ENCODE data around the gene ADRB2.

DNA sequence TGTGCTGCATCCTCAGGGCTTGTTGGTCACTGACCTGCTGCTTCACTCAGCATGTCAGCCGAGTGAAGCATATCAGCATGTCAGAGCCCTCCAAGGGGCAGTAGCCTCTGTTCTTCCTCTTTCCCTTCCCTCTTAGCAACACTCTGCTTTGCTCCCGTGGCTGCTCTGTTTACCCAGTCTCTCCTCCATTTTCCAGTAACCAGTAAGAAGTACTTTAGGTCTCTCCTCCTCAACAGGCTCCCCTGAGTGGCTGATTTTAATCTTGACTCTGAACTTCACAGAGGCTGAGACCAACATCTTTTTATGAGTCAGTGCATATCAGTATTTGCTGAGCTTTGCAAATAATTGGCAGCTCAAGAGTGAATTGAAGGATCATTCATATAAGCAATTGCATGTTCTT, 18.6 kb upstream of the ADRB2 start:
- TF ChIP-seq, protein P1, sequence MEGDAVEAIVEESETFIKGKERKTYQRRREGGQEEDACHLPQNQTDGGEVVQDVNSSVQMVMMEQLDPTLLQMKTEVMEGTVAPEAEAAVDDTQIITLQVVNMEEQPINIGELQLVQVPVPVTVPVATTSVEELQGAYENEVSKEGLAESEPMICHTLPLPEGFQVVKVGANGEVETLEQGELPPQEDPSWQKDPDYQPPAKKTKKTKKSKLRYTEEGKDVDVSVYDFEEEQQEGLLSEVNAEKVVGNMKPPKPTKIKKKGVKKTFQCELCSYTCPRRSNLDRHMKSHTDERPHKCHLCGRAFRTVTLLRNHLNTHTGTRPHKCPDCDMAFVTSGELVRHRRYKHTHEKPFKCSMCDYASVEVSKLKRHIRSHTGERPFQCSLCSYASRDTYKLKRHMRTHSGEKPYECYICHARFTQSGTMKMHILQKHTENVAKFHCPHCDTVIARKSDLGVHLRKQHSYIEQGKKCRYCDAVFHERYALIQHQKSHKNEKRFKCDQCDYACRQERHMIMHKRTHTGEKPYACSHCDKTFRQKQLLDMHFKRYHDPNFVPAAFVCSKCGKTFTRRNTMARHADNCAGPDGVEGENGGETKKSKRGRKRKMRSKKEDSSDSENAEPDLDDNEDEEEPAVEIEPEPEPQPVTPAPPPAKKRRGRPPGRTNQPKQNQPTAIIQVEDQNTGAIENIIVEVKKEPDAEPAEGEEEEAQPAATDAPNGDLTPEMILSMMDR (IDR thresholded peaks at IDR 0.05), result no peak
- TF ChIP-seq POLR2A (IDR thresholded peaks at IDR 0.05), result no peak

Data from right lobe of liver (tissue), 4 donors.